Esophagus muscularis mucosa (tissue), 4 donors: Measurements from ENCODE around the gene OR6A2.

Experiments used
- CTCF ChIP-seq, 3 experiments: fragments of 200-600 bp in 2 of 3; fragments of 450-650 bp in 1 of 3; sonication (generic) in 2 of 3; IDR thresholded peaks; one replicate each; pipeline ENCODE4 v1.5.1; 2017 to 2019; ENCODE audit warnings: antibody characterized with exemption in 3 of 3, mild to moderate bottlenecking in 2 of 3, moderate library complexity in 1 of 3
- EP300 ChIP-seq: sonication (generic); formaldehyde crosslinking; IDR thresholded peaks from one replicate; pipeline ENCODE4 v1.6.1; 2017; ENCODE audit warnings: antibody characterized with exemption
- POLR2A ChIP-seq: fragments of 450-650 bp; IDR thresholded peaks from one replicate; pipeline ENCODE4 v1.6.1; 2017; ENCODE audit warnings: antibody characterized with exemption, moderate library complexity, mild to moderate bottlenecking, low read depth
- POLR2AphosphoS5 ChIP-seq, 2 donors: sonication (generic); formaldehyde crosslinking; IDR thresholded peaks; one replicate each; pipeline ENCODE4 v1.6.1; 2017; ENCODE audit warnings: antibody characterized with exemption in 2 of 2

DNA sequence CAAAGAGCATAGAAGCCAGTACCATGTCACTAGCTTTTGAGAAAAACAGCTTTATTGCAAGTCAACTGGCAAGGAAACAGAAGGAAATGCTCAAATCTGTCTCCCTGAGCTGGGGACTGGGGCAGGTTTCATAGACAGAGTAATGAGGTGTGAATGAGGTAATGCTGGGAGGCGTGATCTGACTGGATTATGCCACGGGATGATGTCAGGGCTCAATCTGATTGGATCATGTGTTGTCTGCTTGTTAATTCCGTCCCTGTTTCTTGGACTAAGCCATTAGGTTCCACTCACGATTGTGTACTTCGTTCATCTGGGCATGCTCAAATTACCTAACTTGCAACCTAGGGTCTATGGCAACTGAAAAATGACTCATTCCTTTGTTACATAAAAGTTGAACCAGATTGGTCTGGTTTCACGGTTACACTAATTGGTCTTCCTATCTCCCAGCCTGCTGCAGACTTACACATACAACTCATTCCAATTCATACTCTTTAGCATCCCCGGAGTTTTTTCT is 25.8 kb upstream of the OR6A2 start:
- TF ChIP-seq EP300 (no peak), POLR2A (no peak), CTCF (IDR thresholded peaks at IDR 0.05) (no peak), POLR2AphosphoS5 (IDR thresholded peaks at IDR 0.05) (no peak)
